Measurements from ENCODE around the gene SMC3.
"Not testable (repeated sequence)": the region's sequence is repeated elsewhere in the genome, so short reads cannot be mapped to it uniquely, and the experiment has no call there.

SMC3 gene

GRCh38 chr10:110567201-110568054 is at the start of gene SMC3:
SMC3 (plus strand) TSS chr10:110567695; CDS start chr10:110567817, 122 bp downstream.
- Histone ChIP-seq H4K20me1 (peaks cover 45% of the 10 kb centered on the region), H3K4me3 (peak within 1 kb of the TSS; percentile 98), H3K9me3 (no peaks in the 10 kb centered on the region), H3K36me3 (peaks cover 15% of the 10 kb centered on the region), H3K27ac (peak within 1 kb of the TSS; percentile 97), H3K9ac (peak within 1 kb of the TSS; percentile 98), H3K27me3 (no peaks in the 10 kb centered on the region), H3K4me2 (peak within 1 kb of the TSS; percentile 86), H3K4me1 (peaks cover 64% of the 10 kb centered on the region)
- no peak for TF ChIP-seq Cebpa-rat (IDR thresholded peaks at IDR 0.05)

GRCh38 chr10:110522365-110522988 is 45.0 kb upstream of the SMC3 start:
- Histone ChIP-seq H3K4me3 (no peak overlapping the region), H3K27me3 (no peaks in the 10 kb centered on the region), H3K27ac (no peak overlapping the region), H3K9ac (no peak overlapping the region), H3K4me1 (peaks cover 6% of the 10 kb centered on the region), H3K9me3 (no peaks in the 10 kb centered on the region), H4K20me1 (no peaks in the 10 kb centered on the region), H3K4me2 (no peak overlapping the region; the same call in 1 of the 2 replicates), H3K36me3 (no peaks in the 10 kb centered on the region)
- TF ChIP-seq Cebpa-rat (IDR thresholded peaks at IDR 0.05), result no peak

- Histone ChIP-seq H3K4me2 (no peak overlapping the region), H3K4me1 (peaks cover 19% of the 10 kb centered on the region)
- no peak for TF ChIP-seq Cebpa-rat (IDR thresholded peaks at IDR 0.05)
Measured at GRCh38 chr10:110523736-110524135, 43.8 kb upstream of the SMC3 start.

GRCh38 chr10:110524179-110524858 is 43.2 kb upstream of the SMC3 start:
- Histone ChIP-seq H4K20me1 (no peaks in the 10 kb centered on the region), H3K9ac (no peak overlapping the region), H3K9me3 (no peaks in the 10 kb centered on the region), H3K36me3 (no peaks in the 10 kb centered on the region), H3K27me3 (no peaks in the 10 kb centered on the region), H3K4me2 (no peak overlapping the region), H3K27ac (no peak overlapping the region), H3K4me1 (peaks cover 24% of the 10 kb centered on the region), H3K4me3 (no peak overlapping the region)
- TF ChIP-seq Cebpa-rat (IDR thresholded peaks at IDR 0.05), result no peak

More at GRCh38 chr10:110523736-110524135, 43.8 kb upstream of the SMC3 start:
- Histone ChIP-seq H3K27ac (no peak overlapping the region), H3K9me3 (no peaks in the 10 kb centered on the region), H3K27me3 (no peaks in the 10 kb centered on the region), H3K36me3 (no peaks in the 10 kb centered on the region), H3K9ac (no peak overlapping the region), H4K20me1 (no peaks in the 10 kb centered on the region), H3K4me3 (no peak overlapping the region)

- Histone ChIP-seq H3K9ac (no peak overlapping the region), H4K20me1 (no peaks in the 10 kb centered on the region), H3K4me3 (no peak overlapping the region), H3K27me3 (no peaks in the 10 kb centered on the region), H3K9me3 (no peaks in the 10 kb centered on the region), H3K4me1 (peaks cover 29% of the 10 kb centered on the region), H3K27ac (no peak overlapping the region), H3K36me3 (no peaks in the 10 kb centered on the region), H3K4me2 (no peak overlapping the region)
- TF ChIP-seq Cebpa-rat (IDR thresholded peaks at IDR 0.05), result no peak
Measured at GRCh38 chr10:110524859-110525232, 42.6 kb upstream of the SMC3 start.

- Histone ChIP-seq H3K4me2 (0 out of 2 replicates have a peak overlapping the region, but pooled peaks have one; percentile 8), H3K4me1 (peaks cover 34% of the 10 kb centered on the region), H3K9me3 (no peaks in the 10 kb centered on the region), H3K27me3 (peaks cover 5% of the 10 kb centered on the region; the same call in 1 of the 2 replicates), H3K36me3 (no peaks in the 10 kb centered on the region), H4K20me1 (no peaks in the 10 kb centered on the region), H3K9ac (no peak overlapping the region), H3K27ac (no peak overlapping the region), H3K4me3 (no peak overlapping the region)
- no peak for TF ChIP-seq Cebpa-rat (IDR thresholded peaks at IDR 0.05)
Measured at GRCh38 chr10:110525349-110526260, 41.9 kb upstream of the SMC3 start.

GRCh38 chr10:110527731-110528171 is 39.7 kb upstream of the SMC3 start:
- Histone ChIP-seq H3K4me2 (peak overlapping the region; percentile 60; the same call in 1 of the 2 replicates), H4K20me1 (no peaks in the 10 kb centered on the region), H3K9me3 (no peaks in the 10 kb centered on the region), H3K9ac (no peak overlapping the region), H3K4me3 (no peak overlapping the region), H3K27me3 (peaks cover 6% of the 10 kb centered on the region; the same call in 1 of the 2 replicates), H3K27ac (no peak overlapping the region), H3K4me1 (peaks cover 47% of the 10 kb centered on the region), H3K36me3 (no peaks in the 10 kb centered on the region)
- no peak for TF ChIP-seq Cebpa-rat (IDR thresholded peaks at IDR 0.05)

GRCh38 chr10:110528224-110528996 is 39.1 kb upstream of the SMC3 start:
- peaks cover 53% of the 10 kb centered on the region for H3K4me1 ChIP-seq
- no peak overlapping the region for H3K4me3 ChIP-seq
- H3K4me2 ChIP-seq, result peak overlapping the region; percentile 60
- no peaks in the 10 kb centered on the region for H3K9me3 ChIP-seq
- no peak overlapping the region for H3K27ac ChIP-seq
- peaks cover 6% of the 10 kb centered on the region; the same call in 1 of the 2 replicates for H3K27me3 ChIP-seq
- H4K20me1 ChIP-seq, result no peaks in the 10 kb centered on the region
- H3K9ac ChIP-seq, result no peak overlapping the region
- TF ChIP-seq Cebpa-rat (IDR thresholded peaks at IDR 0.05), result no peak
- H3K36me3 ChIP-seq, result no peaks in the 10 kb centered on the region

GRCh38 chr10:110528997-110529524 is 38.4 kb upstream of the SMC3 start:
- not testable (repeated sequence) for H4K20me1 ChIP-seq, H3K9me3 ChIP-seq, H3K27ac ChIP-seq, H3K36me3 ChIP-seq, H3K9ac ChIP-seq, H3K27me3 ChIP-seq, H3K4me3 ChIP-seq
- H3K4me2 ChIP-seq, result peak overlapping the region; percentile 60
- peaks cover 60% of the 10 kb centered on the region for H3K4me1 ChIP-seq
